ENCODE results near the gene TMCC2.
"Not testable (repeated sequence)": the region's sequence is repeated elsewhere in the genome, so short reads cannot be mapped to it uniquely, and the experiment has no call there.

Gene TMCC2

DNA sequence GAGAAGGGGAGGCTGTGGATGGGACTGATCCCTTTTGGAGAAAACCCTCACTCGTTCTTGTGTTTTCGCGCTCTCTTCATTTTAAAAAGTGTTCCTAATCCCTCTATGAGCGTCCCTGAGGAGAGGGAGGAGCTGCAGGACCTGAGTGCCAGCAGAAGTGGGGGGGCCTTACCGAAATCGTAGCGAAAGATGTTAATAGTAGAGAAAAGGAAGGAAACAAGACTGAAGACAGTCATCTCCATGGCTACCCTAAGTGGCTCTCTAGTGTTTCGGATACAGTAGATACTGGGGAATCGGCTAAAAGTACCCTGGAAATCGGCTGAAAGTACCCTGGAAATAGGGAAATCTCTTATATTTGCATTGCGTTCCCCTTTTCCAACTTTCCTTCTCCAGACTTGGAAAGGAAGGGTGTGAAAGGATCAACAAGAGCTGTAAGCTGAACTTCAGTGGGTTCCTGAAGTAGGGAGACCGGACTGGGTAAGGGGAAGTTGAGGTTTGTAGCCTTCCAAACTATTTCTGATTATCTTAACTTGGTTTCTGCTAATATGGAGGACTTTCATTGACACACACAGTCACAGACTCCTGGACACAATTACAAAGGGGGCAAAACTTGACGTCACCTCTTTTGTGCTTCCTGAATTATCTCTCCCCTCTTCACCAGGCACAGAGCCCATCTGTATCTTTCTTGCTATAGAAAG, 15.8 kb upstream of the TMCC2 start:
- DNase-seq (ENCODE audit: low read depth in 1 of 2, low spot score in 1 of 2): peak in 1 of 2 donors; percentile 11

- no peak for DNase-seq (ENCODE audit: low read depth in 1 of 2, low spot score in 1 of 2)
Observed at GRCh38 chr1:205214756-205215155, 13.0 kb upstream of the TMCC2 start.

GRCh38 chr1:205216588-205216987, 11.2 kb upstream of the TMCC2 start:
- DNase-seq (ENCODE audit: low read depth in 1 of 2, low spot score in 1 of 2): no peak

- DNase-seq (ENCODE audit: low read depth in 1 of 2, low spot score in 1 of 2): no peak
Observed at GRCh38 chr1:205217418-205217817, 10.3 kb upstream of the TMCC2 start.

DNA sequence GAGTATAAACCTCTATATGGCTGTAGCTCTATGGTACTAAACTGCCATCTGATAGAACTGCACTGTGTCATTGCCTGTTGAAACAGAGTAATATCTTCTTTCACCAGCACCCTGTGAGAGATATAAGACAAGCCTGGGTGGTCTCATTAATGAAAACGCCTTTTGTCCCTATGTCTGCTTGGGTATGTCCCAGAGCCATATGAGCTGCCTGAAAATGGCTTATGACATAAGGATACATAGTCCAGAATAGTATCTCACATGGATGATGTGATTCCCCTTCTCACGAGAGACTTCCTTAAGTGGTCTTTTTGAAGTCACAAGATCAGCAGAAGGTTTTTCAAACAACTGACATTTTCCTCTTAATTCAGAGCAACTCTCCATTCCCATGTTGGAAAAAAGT, 7.3 kb upstream of the TMCC2 start:
- DNase-seq (ENCODE audit: low read depth in 1 of 2, low spot score in 1 of 2): no peak

GRCh38 chr1:205224736-205225135, 3.0 kb upstream of the TMCC2 start:
- DNase-seq (ENCODE audit: low read depth in 1 of 2, low spot score in 1 of 2): no peak

GRCh38 chr1:205225901-205226765, 1.6 kb upstream of the TMCC2 start:
- DNase-seq (ENCODE audit: low read depth in 1 of 2, low spot score in 1 of 2): no peak

- DNase-seq (ENCODE audit: low read depth in 1 of 2, low spot score in 1 of 2): no peak
Observed at GRCh38 chr1:205226868-205227583, 720 bp upstream of the TMCC2 start.

GRCh38 chr1:205228093-205228521, 361 bp downstream of the TMCC2 start:
- no peak for DNase-seq (ENCODE audit: low read depth in 1 of 2, low spot score in 1 of 2)

GRCh38 chr1:205229399-205229871, 1.7 kb downstream of the TMCC2 start:
- peak in 1 of 2 donors; percentile 58 for DNase-seq (ENCODE audit: low read depth in 1 of 2, low spot score in 1 of 2)

DNA sequence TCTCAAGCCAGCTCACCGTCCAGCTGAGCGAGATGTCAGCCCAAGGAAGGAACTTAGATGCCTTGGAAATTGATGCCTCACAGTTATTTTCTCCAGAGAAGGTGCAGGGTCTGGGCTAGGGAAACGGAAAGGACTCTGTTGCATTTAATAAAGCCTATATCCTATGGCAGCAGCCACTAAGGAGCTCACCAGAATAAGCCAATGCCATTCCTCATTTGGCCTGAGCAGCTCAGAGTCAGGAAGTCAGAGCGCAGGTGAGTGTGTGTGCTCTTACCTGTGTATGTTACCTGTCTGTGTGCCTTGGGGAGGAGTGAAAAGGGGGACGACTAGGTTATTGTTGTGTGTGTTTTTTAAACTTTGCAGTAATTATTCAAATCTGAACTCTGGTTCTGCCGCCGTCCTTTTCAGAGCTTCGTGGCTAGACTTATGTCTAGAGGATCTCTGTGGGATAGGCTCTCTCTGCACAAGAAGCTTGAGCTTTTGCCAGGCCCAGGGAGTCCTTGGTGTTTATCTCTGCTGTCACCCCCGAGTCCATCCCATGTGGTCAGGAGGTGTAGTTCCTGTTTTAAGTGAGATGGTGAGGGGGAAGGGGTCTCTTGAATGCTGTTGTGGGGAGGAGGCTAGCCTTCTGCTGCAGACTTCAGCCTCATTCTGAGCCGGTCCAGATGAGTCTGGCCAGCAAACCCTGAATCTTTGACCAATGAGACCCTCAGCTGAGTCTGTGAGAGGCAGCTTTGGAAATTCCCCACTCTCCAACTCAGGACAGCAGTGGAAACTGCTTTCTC, 2.4 kb downstream of the TMCC2 start:
- no peak for DNase-seq (ENCODE audit: low read depth in 1 of 2, low spot score in 1 of 2)

DNA sequence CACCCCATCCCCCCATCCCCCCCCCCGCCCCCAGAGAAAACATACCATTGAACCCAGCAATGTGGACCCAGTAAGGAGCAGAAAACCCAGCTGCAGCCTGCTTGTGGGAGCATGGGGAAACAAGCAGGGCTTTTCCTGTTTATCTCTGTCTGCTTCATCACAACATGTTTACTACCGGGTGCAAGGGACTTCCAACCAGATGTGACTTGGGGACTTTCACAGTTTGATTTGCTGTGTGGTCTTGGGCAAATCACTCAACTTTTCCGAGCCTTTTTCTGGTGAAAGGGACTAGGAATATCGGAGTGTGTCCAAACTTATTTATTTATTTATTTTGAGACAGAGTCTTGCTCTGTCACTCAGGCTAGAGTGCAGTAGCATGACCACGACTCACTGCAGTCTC, 3.2 kb downstream of the TMCC2 start:
- no peak for DNase-seq (ENCODE audit: low read depth in 1 of 2, low spot score in 1 of 2)

GRCh38 chr1:205232127-205232820, 4.5 kb downstream of the TMCC2 start:
- no peak for DNase-seq (ENCODE audit: low read depth in 1 of 2, low spot score in 1 of 2)

DNA sequence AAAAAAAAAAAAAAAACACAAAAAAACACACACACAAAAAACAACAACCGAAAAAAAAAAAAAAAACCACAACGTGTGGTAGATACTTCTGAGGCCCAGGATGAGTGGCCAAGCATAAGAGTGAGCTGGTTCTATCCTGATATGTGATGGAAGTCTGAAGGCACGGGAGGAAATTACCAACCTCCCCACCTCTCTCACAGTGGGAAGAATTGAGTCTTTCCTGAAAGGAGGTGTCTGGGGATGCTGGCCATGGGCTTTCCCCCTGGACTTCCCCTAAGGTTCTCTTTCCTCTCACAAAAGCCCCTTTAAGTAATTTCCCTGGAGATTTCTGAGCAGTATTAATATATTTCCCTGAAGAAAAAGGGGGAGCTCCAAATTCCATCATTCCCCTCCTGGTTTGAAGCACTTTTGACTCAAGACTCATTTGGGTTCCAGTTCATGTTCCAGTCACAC, 5.2 kb downstream of the TMCC2 start:
- no peak for DNase-seq (ENCODE audit: low read depth in 1 of 2, low spot score in 1 of 2)

GRCh38 chr1:205233986-205234385, 6.2 kb downstream of the TMCC2 start:
- not testable (repeated sequence) for DNase-seq (ENCODE audit: low read depth in 1 of 2, low spot score in 1 of 2)

- DNase-seq (ENCODE audit: low read depth in 1 of 2, low spot score in 1 of 2): no peak
Observed at GRCh38 chr1:205235951-205236350, 8.2 kb downstream of the TMCC2 start.

- DNase-seq (ENCODE audit: low read depth in 1 of 2, low spot score in 1 of 2): no peak
Observed at GRCh38 chr1:205236526-205236925, 8.8 kb downstream of the TMCC2 start.

DNA sequence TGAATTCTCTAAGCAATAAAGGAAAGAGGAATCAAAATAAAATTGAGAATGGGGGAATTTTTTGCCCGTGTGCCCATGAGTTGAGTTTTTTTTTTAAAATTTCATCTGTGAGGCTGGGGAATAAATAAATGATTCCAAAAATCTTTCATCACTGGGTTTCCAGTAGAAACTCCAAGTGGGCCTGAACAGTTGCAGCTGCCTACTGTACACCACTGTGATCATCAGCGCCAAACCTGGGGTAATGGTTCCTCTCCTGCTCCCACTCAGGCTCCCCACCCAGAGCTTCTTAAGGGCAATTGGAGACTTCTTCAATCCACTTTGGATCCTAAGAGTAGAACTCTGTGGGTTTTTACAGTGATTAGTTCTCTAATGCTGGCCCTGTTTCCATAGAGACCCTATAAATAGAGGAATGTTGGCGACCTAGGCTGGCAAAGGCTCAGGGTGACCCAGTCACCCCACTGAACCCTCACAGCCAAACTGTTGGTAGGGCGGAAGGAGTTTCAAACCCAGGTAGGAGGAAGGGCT, 9.3 kb downstream of the TMCC2 start:
- DNase-seq (ENCODE audit: low read depth in 1 of 2, low spot score in 1 of 2): no peak

- DNase-seq (ENCODE audit: low read depth in 1 of 2, low spot score in 1 of 2): peak in 1 of 2 donors; percentile 65
Observed at GRCh38 chr1:205237526-205238484, 10.1 kb downstream of the TMCC2 start.

Measured in activated CD4-positive, alpha-beta T cell treated with anti-CD3 and anti-CD28 coated beads, Interleukin-2, amount 50 U/mL, for 24 hours (primary cell).